Measurements from ENCODE around the gene CDK5R1. TPM values are rescaled to one million over a fixed set of nuclear protein-coding genes. Genes with fewer than 3 reads are reported as not detected.

Gene CDK5R1
- total RNA-seq, 1 experiment from 2014 or later: 9.9 TPM

DNA sequence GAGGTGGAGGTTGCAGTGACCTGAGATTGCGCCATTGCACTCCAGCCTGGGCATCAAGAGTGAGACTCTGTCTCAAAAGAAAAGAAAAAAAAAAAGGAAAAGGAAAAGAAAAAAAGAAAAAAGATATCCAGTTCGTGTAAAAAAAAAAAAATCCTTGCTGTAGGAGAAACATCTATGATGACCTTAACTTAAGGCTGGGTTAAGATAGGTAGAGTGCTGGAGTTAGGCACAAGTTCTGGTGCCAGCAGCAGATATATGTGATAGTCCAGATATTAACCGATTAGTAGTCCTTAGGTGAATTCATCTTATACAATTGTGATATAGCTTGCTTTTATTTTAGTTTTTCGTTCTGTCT is 25.3 kb upstream of the CDK5R1 start:
- no peak for DNase-seq (ENCODE audit: low spot score)
- Mint-ChIP-seq H3K4me3 (no peak overlapping the region), H3K27me3 (ENCODE audit: low read depth) (no peaks in the 10 kb centered on the region), H3K9me3 (no peaks in the 10 kb centered on the region), H3K27ac (no peak overlapping the region), H3K4me1 (no peaks in the 10 kb centered on the region), H3K36me3 (peaks cover 67% of the 10 kb centered on the region)
- no peak; the same call in 1 of the 2 replicates for ATAC-seq
- POLR2A ChIA-PET: no interaction called here
- CTCF ChIA-PET: interaction anchor here (0.6 to 4.2 kb wide), 21 partner anchors 10 to 399 kb away, joined by 3 to 34 read pairs (median 4); partner anchors contain the start of genes CDK5R1 and PSMD11
- TF ChIP-seq AFF4 (CRISPR knock-in tag; IDR thresholded peaks at IDR 0.05; ENCODE audit: borderline replicate concordance) (no peak), CTCF (IDR thresholded peaks at IDR 0.05) (peak; percentile 24; the same call in 1 of the 2 replicates)

- ChIA-PET POLR2A (no interaction called here), CTCF (interaction anchor here (0.6 to 4.2 kb wide), 17 partner anchors 9 to 399 kb away, joined by 3 to 34 read pairs (median 4); partner anchors contain the start of genes CDK5R1 and PSMD11)
- ATAC-seq: peak; percentile 70
- peak; percentile 71 for DNase-seq (ENCODE audit: low spot score)
- no peak overlapping the region for H3K27ac Mint-ChIP-seq
- no peaks in the 10 kb centered on the region for H3K9me3 Mint-ChIP-seq
- TF ChIP-seq CTCF (IDR thresholded peaks at IDR 0.05): peak; percentile 26; the same call in 1 of the 2 replicates
- TF ChIP-seq, protein P1, sequence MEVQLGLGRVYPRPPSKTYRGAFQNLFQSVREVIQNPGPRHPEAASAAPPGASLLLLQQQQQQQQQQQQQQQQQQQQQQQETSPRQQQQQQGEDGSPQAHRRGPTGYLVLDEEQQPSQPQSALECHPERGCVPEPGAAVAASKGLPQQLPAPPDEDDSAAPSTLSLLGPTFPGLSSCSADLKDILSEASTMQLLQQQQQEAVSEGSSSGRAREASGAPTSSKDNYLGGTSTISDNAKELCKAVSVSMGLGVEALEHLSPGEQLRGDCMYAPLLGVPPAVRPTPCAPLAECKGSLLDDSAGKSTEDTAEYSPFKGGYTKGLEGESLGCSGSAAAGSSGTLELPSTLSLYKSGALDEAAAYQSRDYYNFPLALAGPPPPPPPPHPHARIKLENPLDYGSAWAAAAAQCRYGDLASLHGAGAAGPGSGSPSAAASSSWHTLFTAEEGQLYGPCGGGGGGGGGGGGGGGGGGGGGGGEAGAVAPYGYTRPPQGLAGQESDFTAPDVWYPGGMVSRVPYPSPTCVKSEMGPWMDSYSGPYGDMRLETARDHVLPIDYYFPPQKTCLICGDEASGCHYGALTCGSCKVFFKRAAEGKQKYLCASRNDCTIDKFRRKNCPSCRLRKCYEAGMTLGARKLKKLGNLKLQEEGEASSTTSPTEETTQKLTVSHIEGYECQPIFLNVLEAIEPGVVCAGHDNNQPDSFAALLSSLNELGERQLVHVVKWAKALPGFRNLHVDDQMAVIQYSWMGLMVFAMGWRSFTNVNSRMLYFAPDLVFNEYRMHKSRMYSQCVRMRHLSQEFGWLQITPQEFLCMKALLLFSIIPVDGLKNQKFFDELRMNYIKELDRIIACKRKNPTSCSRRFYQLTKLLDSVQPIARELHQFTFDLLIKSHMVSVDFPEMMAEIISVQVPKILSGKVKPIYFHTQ (CRISPR knock-in tag; IDR thresholded peaks at IDR 0.05): no peak
- no peaks in the 10 kb centered on the region for H3K27me3 Mint-ChIP-seq (ENCODE audit: low read depth)
- peaks cover 68% of the 10 kb centered on the region for H3K36me3 Mint-ChIP-seq
- H3K4me3 Mint-ChIP-seq: no peak overlapping the region
- no peaks in the 10 kb centered on the region for H3K4me1 Mint-ChIP-seq
Measured at GRCh38 chr17:32461853-32462617, 24.8 kb upstream of the CDK5R1 start.

DNA sequence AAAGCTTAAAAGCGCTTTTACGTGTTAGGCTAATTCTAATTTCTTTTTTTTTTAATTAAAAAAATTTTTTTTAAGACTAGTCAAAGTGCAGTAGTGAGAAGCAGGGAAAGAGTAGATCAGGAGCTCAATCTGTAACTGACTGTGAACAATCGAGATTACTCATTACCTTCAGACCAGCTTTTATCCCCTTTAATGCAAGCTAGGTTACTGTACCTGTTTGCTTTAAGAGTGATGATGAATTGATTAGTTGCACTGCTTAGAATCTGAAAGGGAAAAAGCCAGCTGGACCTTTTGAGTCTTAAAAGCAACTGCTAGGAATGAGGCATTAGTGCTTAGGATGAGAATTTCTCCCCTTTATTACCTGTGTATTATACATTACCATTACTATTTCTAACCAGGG is 23.5 kb upstream of the CDK5R1 start:
- ATAC-seq (no peak), DNase-seq (ENCODE audit: low spot score) (no peak)
- Mint-ChIP-seq H3K27me3 (ENCODE audit: low read depth) (no peaks in the 10 kb centered on the region), H3K4me3 (no peak overlapping the region), H3K27ac (no peak overlapping the region), H3K4me1 (no peaks in the 10 kb centered on the region), H3K36me3 (peaks cover 65% of the 10 kb centered on the region), H3K9me3 (no peaks in the 10 kb centered on the region)
- CTCF ChIA-PET: interaction anchor here (0.7 to 4.2 kb wide), 4 partner anchors 19 to 47 kb away, joined by 4 to 34 read pairs (median 18); partner anchors contain the start of genes CDK5R1 and PSMD11
- POLR2A ChIA-PET: no interaction called here
- TF ChIP-seq ARID4B (CRISPR knock-in tag; IDR thresholded peaks at IDR 0.05; ENCODE audit: borderline replicate concordance) (no peak), E2F5 (CRISPR knock-in tag; IDR thresholded peaks at IDR 0.05) (no peak), ATF1 (CRISPR knock-in tag; IDR thresholded peaks at IDR 0.05) (no peak), TEAD1 (CRISPR knock-in tag; IDR thresholded peaks at IDR 0.05) (no peak)
- TF ChIP-seq, protein P2, sequence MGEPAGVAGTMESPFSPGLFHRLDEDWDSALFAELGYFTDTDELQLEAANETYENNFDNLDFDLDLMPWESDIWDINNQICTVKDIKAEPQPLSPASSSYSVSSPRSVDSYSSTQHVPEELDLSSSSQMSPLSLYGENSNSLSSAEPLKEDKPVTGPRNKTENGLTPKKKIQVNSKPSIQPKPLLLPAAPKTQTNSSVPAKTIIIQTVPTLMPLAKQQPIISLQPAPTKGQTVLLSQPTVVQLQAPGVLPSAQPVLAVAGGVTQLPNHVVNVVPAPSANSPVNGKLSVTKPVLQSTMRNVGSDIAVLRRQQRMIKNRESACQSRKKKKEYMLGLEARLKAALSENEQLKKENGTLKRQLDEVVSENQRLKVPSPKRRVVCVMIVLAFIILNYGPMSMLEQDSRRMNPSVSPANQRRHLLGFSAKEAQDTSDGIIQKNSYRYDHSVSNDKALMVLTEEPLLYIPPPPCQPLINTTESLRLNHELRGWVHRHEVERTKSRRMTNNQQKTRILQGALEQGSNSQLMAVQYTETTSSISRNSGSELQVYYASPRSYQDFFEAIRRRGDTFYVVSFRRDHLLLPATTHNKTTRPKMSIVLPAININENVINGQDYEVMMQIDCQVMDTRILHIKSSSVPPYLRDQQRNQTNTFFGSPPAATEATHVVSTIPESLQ (CRISPR knock-in tag; IDR thresholded peaks at IDR 0.05): no peak
